DLD1 (cell line): ENCODE data around the gene TNFRSF6B.
"Not testable (repeated sequence)": the region's sequence is repeated elsewhere in the genome, so short reads cannot be mapped to it uniquely, and the experiment has no call there.

Source experiments
- in situ Hi-C: cut with HindIII; loops from 2 replicates; pipeline ENCODE4 v1.10.0; 2017; ENCODE audit warnings: low sequenced_read_pairs

TNFRSF6B gene

DNA sequence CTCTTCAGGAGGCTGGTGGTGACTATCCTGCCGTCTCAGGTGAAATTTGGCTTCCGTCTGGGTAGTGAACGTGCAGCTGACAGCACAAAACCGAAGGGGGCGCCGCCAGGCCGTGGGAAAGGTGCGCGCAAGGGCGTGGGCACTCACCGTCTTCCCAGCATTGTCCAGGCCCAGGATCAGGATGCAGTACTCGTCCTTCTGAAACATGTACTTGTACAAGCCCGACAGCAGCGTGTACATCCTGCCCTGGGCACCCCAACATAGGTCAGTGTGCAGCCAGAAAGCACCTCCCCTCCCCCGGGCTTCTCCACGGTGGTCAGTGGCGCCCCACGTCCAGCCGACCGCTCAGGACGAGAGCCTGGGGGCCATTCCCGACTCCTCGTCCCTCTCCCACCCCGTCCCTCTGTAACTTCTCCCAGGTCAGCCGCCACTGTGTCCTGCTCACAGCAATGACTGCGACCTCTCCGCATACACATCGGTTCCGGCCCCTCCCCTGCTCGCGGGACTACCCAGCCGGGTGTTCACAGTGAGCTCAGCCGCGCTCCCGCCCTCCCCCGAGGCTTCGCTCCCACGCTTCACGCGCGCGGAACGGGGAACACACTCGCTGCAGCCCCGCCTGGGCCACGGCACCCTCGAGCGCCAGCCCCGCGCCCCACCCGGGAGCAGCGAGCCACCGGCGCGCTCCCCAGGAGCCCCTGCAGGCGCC lies 10.6 kb downstream of the TNFRSF6B start:
- in situ Hi-C loops, result no loop called here

DNA sequence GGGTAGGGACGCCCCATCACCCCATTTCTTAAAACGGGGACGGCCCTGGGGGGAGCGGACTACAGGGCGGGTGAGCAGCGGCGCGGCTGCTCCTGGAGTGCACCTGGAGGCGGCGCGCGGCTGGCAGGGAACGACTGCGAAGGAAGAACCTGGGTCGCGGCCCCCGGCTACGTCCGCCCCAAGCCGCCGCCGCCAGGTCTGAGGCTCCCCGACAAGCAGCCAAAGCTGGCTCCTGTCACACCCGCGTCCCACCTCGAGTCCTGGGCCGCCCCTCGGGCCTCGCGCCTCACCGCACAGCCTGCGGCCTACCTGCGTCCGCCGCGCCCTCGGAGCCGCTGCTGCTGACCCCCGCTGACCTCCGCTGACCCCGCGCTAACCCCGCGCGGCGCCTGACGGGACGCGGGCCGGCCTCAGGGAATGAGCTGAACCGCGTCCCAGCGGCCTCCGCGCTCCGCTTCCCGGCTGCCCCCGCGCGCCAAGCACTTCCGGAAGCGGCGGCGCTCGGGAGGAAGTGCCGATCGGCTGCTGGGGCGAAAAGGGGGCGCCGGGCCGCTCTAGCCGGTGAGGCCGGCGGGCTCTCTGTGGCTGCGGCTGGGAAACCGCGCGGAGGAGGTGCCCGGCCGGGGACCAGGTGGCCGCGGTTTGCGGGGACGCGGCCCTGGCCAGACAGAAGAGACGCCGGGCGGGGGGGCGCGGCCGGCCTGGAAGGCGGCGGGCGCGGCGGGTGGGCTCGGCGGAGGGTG lies 11.3 kb downstream of the TNFRSF6B start, which contains the start of the genes ARFRP1 and ZGPAT:
TSS of gene ARFRP1 (minus strand) at position 419 of the 743 bp plus-strand sequence. CDS start 885 bp downstream, outside the sequence.
TSS of gene ZGPAT (plus strand) at position 482 of the 743 bp plus-strand sequence. CDS start 542 bp downstream, outside the sequence.
- in situ Hi-C loops, result no loop called here

DNA sequence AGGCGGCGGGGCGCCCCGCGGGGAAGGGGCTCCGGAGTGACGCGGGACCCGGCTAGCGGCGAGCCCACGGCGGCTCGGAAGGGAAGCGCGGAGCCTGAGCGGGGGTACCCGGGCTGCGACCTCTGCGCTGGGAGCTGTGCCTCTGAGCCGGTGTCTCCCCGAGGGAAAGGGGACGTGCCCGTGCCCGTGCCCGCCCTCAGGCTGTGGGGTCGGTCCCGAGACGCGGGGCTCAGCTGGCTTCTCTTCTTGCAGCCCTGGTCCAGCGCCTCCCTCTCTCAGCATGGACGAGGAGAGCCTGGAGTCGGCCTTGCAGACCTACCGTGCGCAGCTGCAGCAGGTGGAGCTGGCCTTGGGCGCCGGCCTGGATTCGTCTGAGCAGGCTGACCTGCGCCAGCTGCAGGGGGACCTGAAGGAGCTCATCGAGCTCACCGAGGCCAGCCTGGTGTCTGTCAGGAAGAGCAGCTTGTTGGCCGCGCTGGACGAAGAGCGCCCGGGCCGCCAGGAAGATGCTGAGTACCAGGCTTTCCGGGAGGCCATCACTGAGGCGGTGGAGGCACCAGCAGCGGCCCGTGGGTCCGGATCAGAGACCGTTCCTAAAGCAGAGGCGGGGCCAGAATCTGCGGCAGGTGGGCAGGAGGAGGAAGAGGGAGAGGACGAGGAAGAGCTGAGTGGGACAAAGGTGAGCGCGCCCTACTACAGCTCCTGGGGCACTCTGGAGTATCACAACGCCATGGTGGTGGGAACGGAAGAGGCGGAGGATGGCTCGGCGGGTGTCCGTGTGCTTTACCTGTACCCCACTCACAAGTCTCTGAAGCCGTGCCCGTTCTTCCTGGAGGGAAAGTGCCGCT lies 12.1 kb downstream of the TNFRSF6B start:
- in situ Hi-C loops, result no loop called here

DNA sequence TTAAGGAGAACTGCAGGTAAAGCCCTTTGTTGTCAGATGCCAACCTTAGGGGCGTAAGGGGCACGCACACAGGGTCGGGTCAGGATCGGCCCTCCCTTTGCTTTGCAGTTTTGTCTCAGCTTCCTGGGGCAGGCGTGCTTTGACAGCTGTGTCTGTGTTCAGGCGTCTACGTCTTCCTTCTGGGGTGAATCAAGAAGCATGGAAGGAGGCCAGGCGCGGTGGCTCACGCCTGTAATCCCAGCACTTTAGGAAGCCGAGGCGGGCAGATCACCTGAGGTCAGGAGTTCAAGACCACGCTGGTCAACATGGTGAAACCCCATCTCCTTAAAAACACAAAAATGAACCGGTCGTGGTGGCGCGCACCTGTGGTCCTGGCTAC lies 12.7 kb downstream of the TNFRSF6B start:
- in situ Hi-C loops, result no loop called here

DNA sequence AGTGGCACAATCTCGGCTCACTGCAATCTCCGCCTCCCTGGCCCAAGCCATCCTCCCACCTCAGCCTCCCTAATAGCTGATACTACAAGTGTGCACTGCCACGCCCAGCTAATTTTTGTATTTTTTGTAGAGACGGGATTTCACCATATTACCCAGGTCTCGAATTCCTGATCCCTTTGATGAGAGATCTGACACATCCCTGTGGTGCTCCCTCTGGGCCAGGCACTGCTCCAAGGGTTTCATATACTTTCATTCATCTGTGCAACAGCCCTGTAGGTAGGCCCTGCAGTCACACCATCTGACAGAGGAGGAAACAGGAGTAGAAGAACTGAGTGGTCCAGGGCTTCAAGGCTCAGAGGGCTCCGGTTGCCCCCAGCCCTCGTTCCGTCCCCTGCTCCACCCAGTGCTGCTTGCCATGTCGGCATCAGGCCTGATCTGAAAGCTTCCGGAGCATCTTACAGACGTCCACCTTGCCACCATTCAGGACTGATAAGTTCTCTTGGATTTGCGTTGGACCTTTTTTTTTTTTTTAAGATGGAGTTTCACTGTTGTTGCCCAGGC lies 14.7 kb downstream of the TNFRSF6B start:
- in situ Hi-C loops, result no loop called here

DNA sequence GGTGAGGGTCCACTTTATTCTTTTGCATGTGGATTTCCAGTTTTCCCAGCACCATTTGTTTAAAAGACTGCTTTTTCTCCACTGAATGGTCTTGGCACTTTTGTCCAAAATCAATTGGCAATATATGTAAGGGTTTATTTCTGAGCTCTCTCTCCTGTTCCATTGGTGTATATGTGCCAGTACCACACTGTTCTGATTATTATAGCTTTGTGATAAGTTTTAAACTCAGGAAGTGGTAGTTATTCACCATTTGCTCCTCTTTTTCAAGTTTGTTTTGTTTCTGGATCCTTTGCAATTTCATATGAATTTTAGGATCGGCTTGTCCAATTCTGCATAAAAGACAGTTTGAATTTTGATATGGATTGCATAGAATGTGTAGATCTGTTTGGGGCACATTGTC lies 15.7 kb downstream of the TNFRSF6B start:
- in situ Hi-C loops, result no loop called here

DNA sequence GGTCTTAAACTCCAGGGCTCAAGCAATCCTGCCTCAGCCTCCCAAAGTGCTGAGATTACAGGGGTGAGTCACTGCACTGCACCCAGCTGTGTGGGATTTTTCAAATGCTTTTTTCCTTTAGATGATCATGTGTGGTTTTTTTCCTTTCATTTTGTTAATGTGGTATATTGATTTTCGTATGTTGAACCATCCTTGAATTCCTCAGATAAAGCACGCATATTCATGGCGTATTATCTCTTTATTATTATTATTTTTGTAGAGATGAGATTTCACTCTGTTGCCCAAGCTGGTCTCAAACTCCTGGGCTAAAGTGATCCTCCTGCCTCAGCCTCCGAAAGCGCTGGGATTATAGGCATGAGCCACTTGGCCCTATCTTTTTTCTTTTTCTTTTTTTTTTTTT lies 18.4 kb downstream of the TNFRSF6B start:
- in situ Hi-C loops, result no loop called here

DNA sequence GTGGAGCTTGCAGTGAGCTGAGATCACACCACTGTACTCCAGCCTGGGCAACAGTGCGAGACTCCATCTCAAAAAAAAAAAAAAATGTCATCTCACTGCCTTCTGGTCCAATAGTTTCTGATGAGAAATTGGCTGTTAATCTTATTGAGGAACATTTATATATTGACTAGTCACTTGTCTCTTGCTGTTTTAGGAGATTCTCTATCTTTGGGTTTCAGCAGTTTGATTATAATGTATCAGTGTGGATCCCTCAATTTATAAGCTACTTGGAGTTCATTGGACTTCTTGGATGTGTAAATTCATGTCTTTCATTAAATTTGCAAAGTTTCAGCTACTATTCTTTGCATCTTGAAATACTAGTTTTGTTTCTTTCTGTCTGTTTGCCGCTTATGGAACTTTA lies 22.5 kb downstream of the TNFRSF6B start:
- in situ Hi-C loops, result no loop called here

DNA sequence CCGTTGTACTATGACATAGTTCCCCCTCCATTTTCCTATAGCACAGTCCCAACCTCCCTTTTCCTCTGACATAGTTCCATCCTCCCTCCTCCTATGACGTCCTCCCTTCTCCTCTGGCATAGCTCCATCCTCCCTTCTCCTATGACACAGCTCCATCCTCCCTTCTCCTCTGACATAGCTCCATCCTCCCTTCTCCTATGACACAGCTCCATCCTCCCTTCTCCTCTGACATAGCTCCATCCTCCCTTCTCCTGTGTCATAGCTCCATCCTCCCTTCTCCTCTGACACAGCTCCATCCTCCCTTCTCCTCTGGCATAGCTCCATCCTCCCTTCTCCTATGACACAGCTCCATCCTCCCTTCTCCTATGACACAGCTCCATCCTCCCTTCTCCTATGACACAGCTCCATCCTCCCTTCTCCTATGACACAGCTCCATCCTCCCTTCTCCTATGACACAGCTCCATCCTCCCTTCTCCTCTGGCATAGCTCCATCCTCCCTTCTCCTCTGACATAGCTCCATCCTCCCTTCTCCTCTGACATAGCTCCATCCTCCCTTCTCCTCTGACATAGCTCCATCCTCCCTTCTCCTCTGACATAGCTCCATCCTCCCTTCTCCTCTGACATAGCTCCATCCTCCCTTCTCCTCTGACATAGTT lies 26.6 kb downstream of the TNFRSF6B start:
- in situ Hi-C loops, result not testable (repeated sequence)

DNA sequence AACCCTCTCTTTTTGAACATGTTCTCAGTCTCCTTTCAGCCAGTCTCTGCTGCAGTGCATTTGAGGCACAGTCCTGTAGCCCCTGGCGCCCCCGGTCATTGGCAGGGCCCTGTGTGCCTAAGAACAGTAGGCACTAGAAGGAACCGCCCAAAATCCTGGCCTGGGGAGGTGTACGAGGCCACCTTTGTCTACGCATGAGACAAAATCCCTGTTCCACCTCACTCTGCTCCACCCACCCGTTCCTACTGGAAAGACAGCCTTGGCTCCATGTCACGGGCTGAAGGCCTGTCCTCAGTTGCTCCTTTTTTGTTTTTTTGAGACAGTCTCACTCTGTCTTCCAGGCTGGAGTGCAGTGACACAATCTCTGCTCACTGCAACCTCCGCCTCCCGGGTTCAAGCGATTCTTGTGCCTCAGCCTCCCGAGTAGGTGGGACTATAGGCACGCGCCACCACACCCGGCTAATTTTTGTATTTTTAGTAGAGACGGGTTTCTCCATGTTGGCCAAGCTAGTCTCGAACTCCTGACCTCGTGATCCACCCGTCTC lies 33.8 kb downstream of the TNFRSF6B start:
- in situ Hi-C loops, result not testable (repeated sequence)

DNA sequence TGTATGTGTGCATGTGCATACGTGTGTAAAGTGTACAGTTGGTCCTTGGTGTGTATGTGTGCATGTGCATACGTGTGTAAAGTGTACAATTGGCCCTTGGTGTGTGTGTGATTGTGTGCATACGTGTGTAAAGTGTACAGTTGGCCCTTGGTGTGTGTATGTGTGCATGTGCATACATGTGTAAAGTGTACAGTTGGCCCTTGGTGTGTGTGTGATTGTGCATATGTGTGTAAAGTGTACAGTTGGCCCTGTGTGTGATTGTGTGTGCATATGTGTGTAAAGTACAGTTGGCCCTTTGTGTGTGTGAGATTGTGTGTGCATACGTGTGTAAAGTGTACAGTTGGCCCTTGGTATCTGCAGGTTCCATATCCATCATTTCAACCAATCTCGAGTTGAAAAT lies 35.0 kb downstream of the TNFRSF6B start:
- in situ Hi-C loops, result no loop called here

DNA sequence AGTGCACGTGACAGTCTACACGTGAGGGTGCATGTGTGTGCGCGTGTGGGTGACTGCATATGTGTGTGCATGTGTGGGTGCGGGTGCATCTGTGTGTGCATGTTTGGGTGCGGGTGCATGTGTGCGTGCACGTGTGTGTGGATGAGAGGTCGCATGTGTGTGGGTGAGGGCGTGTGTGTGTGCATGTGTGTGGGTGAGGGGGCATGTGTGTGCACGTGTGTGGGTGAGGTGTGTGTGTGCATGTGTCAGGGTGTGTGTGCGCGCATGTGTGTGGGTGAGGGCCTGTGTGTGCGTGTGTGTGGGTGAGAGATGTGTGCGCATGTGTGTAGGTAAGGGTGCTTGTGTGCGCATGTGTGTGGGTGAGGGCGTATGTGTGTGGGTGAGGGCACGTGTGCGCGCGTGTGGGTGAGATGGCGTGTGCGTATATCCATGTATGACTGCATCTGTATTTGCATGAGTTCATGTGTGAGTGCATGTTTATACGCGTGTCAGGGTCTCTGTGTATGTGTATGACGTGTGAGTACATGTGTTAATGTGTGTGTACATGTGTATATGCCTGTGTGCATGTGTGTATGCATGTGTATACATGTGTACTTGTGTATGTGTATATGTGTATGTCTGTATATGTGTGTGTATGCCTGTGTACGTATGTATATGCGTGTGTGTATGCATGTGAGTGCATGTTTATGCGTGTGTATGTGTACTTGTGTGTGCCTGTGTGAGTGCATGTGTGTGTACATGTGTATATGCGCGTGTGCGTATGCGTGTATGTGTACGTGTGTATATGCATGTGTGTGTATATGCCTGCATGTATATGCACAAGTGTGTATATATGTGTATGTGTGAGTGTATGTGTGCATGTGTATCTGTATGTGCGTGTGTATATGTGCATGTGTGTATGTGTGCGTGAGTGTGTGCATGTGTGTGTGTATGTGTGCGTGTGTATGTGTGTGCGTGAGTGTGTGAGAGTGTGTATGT lies 36.0 kb downstream of the TNFRSF6B start:
- in situ Hi-C loops, result no loop called here

DNA sequence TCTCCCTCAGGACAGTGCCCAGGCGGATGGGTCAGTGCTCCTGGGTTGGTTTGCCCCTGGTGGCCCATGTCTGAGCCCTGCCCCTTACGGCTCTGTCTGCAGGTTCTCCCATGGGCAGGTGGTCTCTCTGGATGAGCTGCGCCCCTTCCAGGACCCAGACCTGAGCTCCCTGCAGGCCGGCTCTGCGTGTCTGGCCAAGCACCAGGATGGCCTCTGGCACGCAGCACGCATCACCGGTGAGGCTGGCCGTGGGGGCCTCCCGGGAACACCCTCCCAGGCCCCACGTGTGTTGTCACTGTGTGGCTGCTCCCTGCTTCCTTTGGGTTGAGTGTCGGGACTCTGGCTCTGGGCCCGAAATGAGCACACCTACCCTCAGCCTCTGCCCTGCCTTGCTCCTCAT lies 36.7 kb downstream of the TNFRSF6B start:
- in situ Hi-C loops, result no loop called here

DNA sequence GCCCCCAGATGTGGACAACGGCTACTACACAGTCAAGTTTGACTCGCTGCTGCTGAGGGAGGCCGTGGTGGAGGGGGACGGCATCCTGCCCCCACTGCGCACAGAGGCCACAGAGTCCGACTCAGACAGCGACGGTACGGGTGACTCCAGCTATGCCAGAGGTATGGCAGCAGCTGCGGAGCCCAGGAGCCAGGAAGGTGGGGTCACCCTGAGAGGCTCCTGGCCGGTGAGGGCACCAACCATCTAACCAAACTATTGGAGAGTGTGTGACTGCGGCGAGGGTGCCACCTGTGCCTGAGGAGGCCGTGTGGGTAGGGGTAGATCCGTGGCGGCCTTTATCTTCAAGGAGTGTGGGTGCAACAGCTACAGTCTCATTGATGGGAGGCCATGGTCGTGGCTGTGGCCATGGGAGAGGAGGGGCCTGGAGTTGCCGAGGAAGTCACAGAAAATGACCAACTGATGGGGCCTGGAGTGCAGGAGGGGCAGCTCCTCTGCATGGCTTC lies 37.2 kb downstream of the TNFRSF6B start:
- in situ Hi-C loops, result no loop called here

DNA sequence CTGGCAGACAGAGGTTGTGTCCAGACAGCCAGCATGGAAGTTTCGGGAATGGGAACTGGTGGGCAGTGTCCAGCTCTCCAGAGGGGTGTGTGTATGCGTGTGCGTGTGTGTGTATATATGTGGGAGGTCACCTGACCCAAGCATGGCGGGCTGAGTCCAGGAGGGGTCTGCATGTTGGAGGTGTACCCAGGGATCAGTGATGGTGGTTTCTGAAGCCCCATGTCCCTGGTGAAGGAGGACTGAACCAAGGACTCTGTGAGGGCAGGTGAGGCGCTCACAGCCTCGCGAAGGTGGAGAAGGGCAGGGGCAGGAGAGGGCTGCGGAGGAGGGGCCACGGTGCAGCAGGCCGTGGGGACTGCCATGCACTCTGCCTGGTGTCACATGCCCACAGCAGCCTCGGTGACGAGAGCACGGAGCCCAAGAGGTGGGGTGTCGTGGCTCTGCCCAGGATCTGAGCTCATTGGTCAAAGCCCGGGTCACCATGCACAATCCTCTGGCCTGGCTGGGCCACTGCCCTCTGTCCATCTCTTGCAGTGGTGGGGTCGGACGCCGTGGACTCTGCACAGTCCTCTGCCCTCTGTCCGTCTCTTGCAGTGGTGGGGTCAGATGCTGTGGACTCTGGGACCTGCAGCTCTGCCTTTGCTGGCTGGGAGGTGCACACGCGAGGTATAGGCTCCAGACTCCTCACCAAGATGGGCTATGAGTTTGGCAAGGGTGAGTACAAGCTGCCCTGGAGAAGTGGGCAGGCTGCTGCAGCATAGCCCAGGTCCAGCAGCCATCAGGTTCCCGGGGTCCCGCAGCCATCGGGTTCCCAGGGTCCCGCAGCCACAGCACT lies 37.9 kb downstream of the TNFRSF6B start:
- in situ Hi-C loops, result no loop called here

DNA sequence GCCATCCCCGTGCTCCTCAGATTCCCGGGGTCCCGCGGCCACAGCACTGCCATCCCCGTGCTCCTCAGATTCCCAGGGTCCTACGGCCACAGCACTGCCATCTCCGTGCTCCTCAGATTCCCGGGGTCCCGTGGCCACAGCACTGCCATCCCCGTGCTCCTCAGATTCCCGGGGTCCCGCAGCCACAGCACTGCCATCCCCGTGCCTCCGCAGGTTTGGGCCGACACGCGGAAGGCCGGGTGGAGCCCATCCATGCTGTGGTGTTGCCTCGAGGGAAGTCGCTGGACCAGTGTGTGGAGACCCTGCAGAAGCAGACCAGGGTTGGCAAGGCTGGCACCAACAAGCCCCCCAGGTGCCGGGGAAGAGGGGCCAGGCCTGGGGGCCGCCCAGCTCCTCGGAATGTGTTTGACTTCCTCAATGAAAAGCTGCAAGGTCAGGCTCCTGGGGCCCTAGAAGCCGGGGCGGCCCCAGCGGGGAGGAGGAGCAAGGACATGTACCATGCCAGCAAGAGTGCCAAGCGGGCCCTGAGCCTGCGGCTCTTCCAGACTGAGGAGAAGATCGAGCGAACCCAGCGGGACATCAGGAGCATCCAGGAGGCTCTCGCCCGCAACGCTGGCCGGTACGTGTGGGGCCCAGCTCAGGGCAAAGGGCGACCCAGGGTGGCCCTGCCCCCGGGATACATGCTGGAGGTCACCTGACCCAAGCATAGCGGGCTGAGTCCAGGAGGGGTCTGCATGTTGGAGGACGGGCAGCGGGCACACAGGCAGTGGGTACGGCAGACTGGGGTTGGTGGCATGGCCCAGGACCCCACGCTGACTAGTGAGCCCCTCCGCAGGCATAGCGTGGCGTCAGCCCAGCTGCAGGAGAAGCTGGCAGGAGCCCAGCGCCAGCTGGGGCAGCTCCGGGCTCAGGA lies 38.8 kb downstream of the TNFRSF6B start:
- in situ Hi-C loops, result no loop called here
